T47D (cell line): ENCODE data around the gene KRT7.
"Not testable (repeated sequence)": the region's sequence is repeated elsewhere in the genome, so short reads cannot be mapped to it uniquely, and the experiment has no call there.

Experiments used
- DNase-seq, 2 experiments: peaks; one replicate each; pipeline versions ENCODE4 v3.0.0 to v3.0.0-alpha.2; 2011 to 2012; ENCODE audit warnings: low read depth in 1 of 2, low spot score in 1 of 2
- JUND ChIP-seq: IDR thresholded peaks from 2 replicates; pipeline ENCODE4 v1.6.1; 2012; ENCODE audit warnings: low read depth
- in situ Hi-C: cut with HindIII; loops from 2 replicates; pipeline ENCODE4 v1.10.0; 2016; ENCODE audit warnings: low sequenced_read_pairs, low pct_unique_long_range_greater_than_20kb

KRT7 gene

GRCh38 chr12:52238916-52239646, 6.0 kb downstream of the KRT7 start:
- peak in 1 of 2 experiments; percentile 1 for DNase-seq
- in situ Hi-C loops = no loop called here

GRCh38 chr12:52239767-52240166, 6.7 kb downstream of the KRT7 start:
- in situ Hi-C loops = no loop called here
- no peak for DNase-seq

More at GRCh38 chr12:52238916-52239646, 6.0 kb downstream of the KRT7 start:
- no peak for TF ChIP-seq JUND

GRCh38 chr12:52240247-52240646, 7.2 kb downstream of the KRT7 start:
- DNase-seq, in situ Hi-C loops: not testable (repeated sequence)

More at GRCh38 chr12:52239767-52240166, 6.7 kb downstream of the KRT7 start:
- no peak for TF ChIP-seq JUND

- in situ Hi-C loops = no loop called here
- no peak for TF ChIP-seq JUND
- no peak for DNase-seq
Measured at GRCh38 chr12:52241205-52241842, 8.3 kb downstream of the KRT7 start.

- in situ Hi-C loops = no loop called here
- DNase-seq = peak in 1 of 2 experiments; percentile 19
- no peak for TF ChIP-seq JUND
Measured at GRCh38 chr12:52242442-52243258, 9.6 kb downstream of the KRT7 start.

- in situ Hi-C loops = no loop called here
- DNase-seq = peak in 1 of 2 experiments; percentile 95
- TF ChIP-seq JUND = no peak
Measured at GRCh38 chr12:52243259-52243855, 10.3 kb downstream of the KRT7 start.

GRCh38 chr12:52243856-52244614, 11.0 kb downstream of the KRT7 start:
- in situ Hi-C loops = no loop called here
- peak; percentile 84 to 89 for DNase-seq
- TF ChIP-seq JUND = no peak; the same call in 1 of the 2 replicates

- no peak for TF ChIP-seq JUND
- no peak for DNase-seq
- in situ Hi-C loops = no loop called here
Measured at GRCh38 chr12:52244615-52244994, 11.6 kb downstream of the KRT7 start.

GRCh38 chr12:52245259-52245961, 12.4 kb downstream of the KRT7 start:
- no peak for TF ChIP-seq JUND
- in situ Hi-C loops = no loop called here
- DNase-seq = no peak

- in situ Hi-C loops = no loop called here
- DNase-seq = no peak
- no peak for TF ChIP-seq JUND
Measured at GRCh38 chr12:52245962-52246569, 13.0 kb downstream of the KRT7 start.
